Activated naive CD4-positive, alpha-beta T cell treated with anti-CD3 and anti-CD28 coated beads for 36 hours (primary cell): Measurements from ENCODE around the gene NEB. TPM values are rescaled to one million over a fixed set of nuclear protein-coding genes. Genes with fewer than 3 reads are reported as not detected.
"Not testable (repeated sequence)": the region's sequence is repeated elsewhere in the genome, so short reads cannot be mapped to it uniquely, and the experiment has no call there.

ENCODE experiments used
- CTCF ChIA-PET: fragments of 350-600 bp; sonication (Branson Sonifier 250); formaldehyde crosslinking; loops from one replicate; lab custom pipeline; 2021; ENCODE audit warnings: antibody characterized with exemption; lab: Charles Lee
- DNase-seq: peaks from one replicate; pipeline ENCODE4 v3.0.0-alpha.2; 2020
- H3K27ac Mint-ChIP-seq: one replicate; pipeline ENCODE4 v1.8.0; 2021; ENCODE audit warnings: mild to moderate bottlenecking, mixed read lengths
- H3K27me3 Mint-ChIP-seq: one replicate; pipeline ENCODE4 v1.8.0; 2021; ENCODE audit warnings: low read depth, mixed read lengths
- H3K36me3 Mint-ChIP-seq: one replicate; pipeline ENCODE4 v1.8.0; 2021; ENCODE audit warnings: low read depth, mixed read lengths
- H3K4me1 Mint-ChIP-seq: one replicate; pipeline ENCODE4 v1.8.0; 2021; ENCODE audit warnings: low read depth, mixed read lengths
- H3K4me3 Mint-ChIP-seq: one replicate; pipeline ENCODE4 v1.8.0; 2021; ENCODE audit warnings: mild to moderate bottlenecking, moderate library complexity, mixed read lengths
- H3K9me3 Mint-ChIP-seq: one replicate; pipeline ENCODE4 v1.8.0; 2021; ENCODE audit warnings: mixed read lengths
- intact Hi-C: fragments of 100-400 bp; cut with micrococcal nuclease; formaldehyde crosslinking; loops from one replicate; pipeline ENCODE4 v1.15.1; 2023
- total RNA-seq, 2 experiments: library from RNA; stranded (reverse); gene quantifications; one replicate each; pipeline ENCODE4 v1.2.3, GENCODE V29; 2021

Gene NEB
- total RNA-seq, 2 experiments from 2014 or later: 0.14 to 0.22 TPM

- no peaks in the 10 kb centered on the region for H3K36me3 Mint-ChIP-seq
- H3K4me3 Mint-ChIP-seq: no peak overlapping the region
- no peaks in the 10 kb centered on the region for H3K9me3 Mint-ChIP-seq
- no peak overlapping the region for H3K27ac Mint-ChIP-seq
- no peaks in the 10 kb centered on the region for H3K4me1 Mint-ChIP-seq
- intact Hi-C loops: no loop called here
- no peak for DNase-seq
- CTCF ChIA-PET: no interaction called here
- H3K27me3 Mint-ChIP-seq: no peaks in the 10 kb centered on the region
These were observed 17.6 kb downstream of the NEB start for GRCh38 chr2:151716721-151717120.

DNA sequence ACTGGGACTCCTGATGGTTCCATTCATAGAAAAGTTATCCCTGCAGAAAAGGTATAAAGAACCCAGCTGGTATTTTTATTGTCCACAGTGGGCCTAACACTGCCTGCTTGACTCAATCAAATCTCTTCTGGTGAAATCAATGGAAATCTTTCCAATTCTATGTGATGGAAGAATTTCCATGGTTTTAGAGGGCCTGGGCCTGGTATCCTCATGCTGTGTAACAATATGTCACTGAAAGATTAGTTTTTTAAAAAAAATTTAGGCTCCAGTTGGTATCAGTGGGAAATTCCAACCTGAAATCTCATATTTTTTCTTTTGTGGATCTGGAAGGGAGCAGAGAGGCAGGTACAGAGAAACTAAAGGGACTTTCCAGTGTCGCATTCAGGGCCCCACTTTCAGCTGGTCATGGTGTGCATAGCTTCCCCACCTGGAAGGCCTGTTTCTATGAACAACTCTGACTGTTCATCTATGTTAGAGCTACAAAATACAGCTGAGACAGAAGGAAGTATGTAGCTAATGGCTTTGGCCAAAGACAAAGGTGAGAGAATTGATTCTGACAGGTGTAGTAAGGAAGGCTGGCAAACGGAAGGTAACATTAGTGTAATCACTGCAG lies 20.9 kb downstream of the NEB start:
- CTCF ChIA-PET: interaction anchor here (0.5 kb wide), 1 partner anchor 104 kb away, joined by 3 read pairs; no protein-coding TSS in a partner anchor

DNA sequence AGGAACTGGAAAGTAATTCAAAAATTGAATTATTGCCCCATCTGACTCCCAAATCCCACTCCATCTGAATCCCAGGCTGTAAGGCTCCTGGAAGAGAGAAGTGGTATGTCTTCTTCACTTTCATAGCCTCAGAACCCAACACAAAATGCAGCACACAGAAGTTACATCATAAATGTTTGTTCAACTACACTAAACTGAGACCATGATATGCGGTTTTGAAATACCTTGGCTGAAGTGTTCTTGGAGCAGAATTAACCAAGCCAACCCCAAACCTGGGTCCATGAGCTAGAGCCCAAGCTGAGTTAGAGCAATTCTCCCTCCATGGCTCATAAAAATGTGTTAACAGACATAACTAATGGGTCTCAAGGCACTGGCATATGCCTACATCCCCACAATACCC lies 23.3 kb downstream of the NEB start:
- intact Hi-C loops: no loop called here
- no peaks in the 10 kb centered on the region for H3K27me3 Mint-ChIP-seq
- no peaks in the 10 kb centered on the region for H3K4me1 Mint-ChIP-seq
- no peaks in the 10 kb centered on the region for H3K9me3 Mint-ChIP-seq
- no peak for DNase-seq
- no peak overlapping the region for H3K4me3 Mint-ChIP-seq
- CTCF ChIA-PET: no interaction called here
- no peak overlapping the region for H3K27ac Mint-ChIP-seq
- no peaks in the 10 kb centered on the region for H3K36me3 Mint-ChIP-seq

More for the DNA sequence above, 20.9 kb downstream of the NEB start:
- intact Hi-C loops: no loop called here
- no peak for DNase-seq
- no peaks in the 10 kb centered on the region for H3K4me1 Mint-ChIP-seq
- no peaks in the 10 kb centered on the region for H3K36me3 Mint-ChIP-seq
- H3K4me3 Mint-ChIP-seq: no peak overlapping the region
- H3K27ac Mint-ChIP-seq: no peak overlapping the region
- no peaks in the 10 kb centered on the region for H3K9me3 Mint-ChIP-seq
- H3K27me3 Mint-ChIP-seq: no peaks in the 10 kb centered on the region

GRCh38 chr2:151708788-151709187 lies 25.5 kb downstream of the NEB start:
- intact Hi-C loops: no loop called here
- CTCF ChIA-PET: no interaction called here
- Mint-ChIP-seq H3K27me3 (no peaks in the 10 kb centered on the region), H3K27ac (no peak overlapping the region), H3K4me1 (no peaks in the 10 kb centered on the region), H3K9me3 (peaks cover 3% of the 10 kb centered on the region), H3K4me3 (no peak overlapping the region), H3K36me3 (no peaks in the 10 kb centered on the region)
- DNase-seq: no peak

GRCh38 chr2:151707857-151708256 lies 26.4 kb downstream of the NEB start:
- DNase-seq: no peak
- CTCF ChIA-PET: no interaction called here
- no peaks in the 10 kb centered on the region for H3K4me1 Mint-ChIP-seq

GRCh38 chr2:151704480-151704961 lies 29.8 kb downstream of the NEB start:
- CTCF ChIA-PET, H3K4me3 Mint-ChIP-seq, H3K27ac Mint-ChIP-seq, H3K4me1 Mint-ChIP-seq, DNase-seq, H3K27me3 Mint-ChIP-seq, H3K9me3 Mint-ChIP-seq, H3K36me3 Mint-ChIP-seq, intact Hi-C loops: not testable (repeated sequence)

More at GRCh38 chr2:151707857-151708256, 26.4 kb downstream of the NEB start:
- H3K4me3 Mint-ChIP-seq: no peak overlapping the region
- peaks cover 3% of the 10 kb centered on the region for H3K9me3 Mint-ChIP-seq
- no peak overlapping the region for H3K27ac Mint-ChIP-seq
- intact Hi-C loops: no loop called here
- no peaks in the 10 kb centered on the region for H3K36me3 Mint-ChIP-seq
- no peaks in the 10 kb centered on the region for H3K27me3 Mint-ChIP-seq

DNA sequence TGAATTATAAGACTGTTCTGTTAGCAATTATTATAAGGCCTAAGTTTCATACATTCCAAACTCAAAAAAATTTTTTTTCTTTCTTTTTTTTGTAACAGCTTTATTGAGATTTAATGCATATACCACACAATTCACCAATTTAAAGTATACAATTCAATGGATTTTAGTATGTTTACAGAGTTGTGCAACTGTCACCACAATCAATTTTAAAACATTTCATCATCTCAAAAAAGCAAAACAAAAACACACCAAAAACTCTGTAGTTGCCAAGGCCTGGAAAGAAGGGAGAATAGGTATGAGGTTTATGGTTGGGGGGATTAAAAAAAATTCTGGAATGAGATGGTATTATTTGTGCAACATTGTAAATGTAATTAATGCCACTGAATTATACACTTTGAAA lies 36.1 kb downstream of the NEB start:
- H3K4me1 Mint-ChIP-seq, H3K27me3 Mint-ChIP-seq, CTCF ChIA-PET, H3K27ac Mint-ChIP-seq, H3K36me3 Mint-ChIP-seq, intact Hi-C loops, H3K4me3 Mint-ChIP-seq, H3K9me3 Mint-ChIP-seq, DNase-seq: not testable (repeated sequence)

DNA sequence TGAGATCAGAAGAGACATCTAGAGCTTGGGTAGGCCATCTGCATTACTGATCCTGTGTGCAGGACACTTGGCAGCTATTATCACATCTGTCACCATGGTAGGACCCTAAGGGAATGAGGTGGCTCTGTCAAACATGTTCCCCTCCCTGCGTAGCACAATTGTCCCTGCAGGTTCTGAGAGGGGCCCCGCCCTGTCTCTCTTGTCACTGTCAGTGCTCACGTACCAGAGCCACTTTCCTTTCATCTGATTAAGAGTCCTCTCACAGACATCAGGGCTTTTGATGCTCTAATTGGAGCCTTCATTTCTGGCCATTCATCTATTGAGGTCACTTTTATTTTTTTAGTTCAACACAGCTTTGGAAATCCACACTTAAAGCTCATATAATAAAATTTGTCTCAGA lies 38.5 kb downstream of the NEB start:
- Mint-ChIP-seq H3K4me1 (no peaks in the 10 kb centered on the region), H3K9me3 (no peaks in the 10 kb centered on the region), H3K36me3 (no peaks in the 10 kb centered on the region), H3K27me3 (no peaks in the 10 kb centered on the region), H3K27ac (no peak overlapping the region), H3K4me3 (no peak overlapping the region)
- intact Hi-C loops: no loop called here
- CTCF ChIA-PET: no interaction called here
- DNase-seq: no peak

GRCh38 chr2:151691631-151692030 lies 42.6 kb downstream of the NEB start:
- H3K36me3 Mint-ChIP-seq: no peaks in the 10 kb centered on the region
- CTCF ChIA-PET: no interaction called here

DNA sequence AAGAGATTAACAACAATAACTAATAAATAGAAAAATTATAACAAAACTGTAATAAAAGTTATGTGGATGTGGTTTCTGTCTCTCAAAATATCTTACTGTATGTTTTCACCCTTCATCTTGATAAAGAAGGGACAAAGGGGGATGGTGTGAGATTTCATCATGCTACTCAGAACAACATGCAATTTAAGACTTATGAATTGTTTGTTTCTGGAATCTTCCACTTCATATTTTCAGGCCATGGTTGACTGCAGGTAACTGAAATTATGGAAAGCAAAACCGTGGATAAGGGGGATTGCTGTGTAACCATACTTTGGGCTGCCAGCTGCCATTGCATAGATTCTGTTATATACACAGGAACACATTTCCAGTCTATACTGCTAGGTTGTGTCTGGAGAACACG lies 45.6 kb downstream of the NEB start:
- no peaks in the 10 kb centered on the region for H3K4me1 Mint-ChIP-seq
- no peak for DNase-seq
- intact Hi-C loops: no loop called here
- no peaks in the 10 kb centered on the region for H3K36me3 Mint-ChIP-seq
- H3K9me3 Mint-ChIP-seq: no peaks in the 10 kb centered on the region
- CTCF ChIA-PET: interaction anchor here (0.6 kb wide), 1 partner anchor 633 kb away, joined by 3 read pairs; no protein-coding TSS in a partner anchor
- no peak overlapping the region for H3K4me3 Mint-ChIP-seq
- no peaks in the 10 kb centered on the region for H3K27me3 Mint-ChIP-seq
- no peak overlapping the region for H3K27ac Mint-ChIP-seq

More at GRCh38 chr2:151691631-151692030, 42.6 kb downstream of the NEB start:
- intact Hi-C loops: no loop called here
- H3K9me3 Mint-ChIP-seq: no peaks in the 10 kb centered on the region
- no peak overlapping the region for H3K27ac Mint-ChIP-seq
- DNase-seq: no peak
- no peaks in the 10 kb centered on the region for H3K27me3 Mint-ChIP-seq
- no peaks in the 10 kb centered on the region for H3K4me1 Mint-ChIP-seq
- H3K4me3 Mint-ChIP-seq: no peak overlapping the region

DNA sequence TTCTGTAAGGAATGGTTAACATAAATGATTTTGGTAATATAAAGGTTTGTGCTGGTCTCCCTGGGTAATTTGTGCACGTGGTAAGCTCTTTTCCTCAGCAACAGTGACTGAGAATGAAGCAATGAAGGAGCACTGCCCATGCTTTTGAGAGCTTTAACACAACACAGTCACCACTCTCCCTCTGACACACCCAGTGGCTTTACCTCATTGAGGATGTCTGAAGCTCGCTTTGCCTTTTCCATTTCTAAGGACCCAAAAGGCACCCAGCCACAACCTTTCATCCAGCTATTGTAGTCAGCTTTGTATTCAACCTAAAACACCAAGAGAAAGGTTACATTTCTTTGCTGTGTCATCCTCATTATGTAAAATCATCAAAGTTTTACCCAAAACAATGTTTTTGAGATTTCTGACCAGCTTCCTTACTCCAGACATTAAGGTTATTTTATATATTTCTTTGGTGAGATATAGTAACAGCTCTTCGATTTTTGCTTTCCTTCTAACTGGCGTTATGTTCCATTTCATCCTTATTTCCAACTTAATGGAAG lies 51.7 kb downstream of the NEB start:
- Mint-ChIP-seq H3K4me1 (no peaks in the 10 kb centered on the region), H3K27me3 (no peaks in the 10 kb centered on the region), H3K9me3 (no peaks in the 10 kb centered on the region), H3K4me3 (no peak overlapping the region), H3K27ac (no peak overlapping the region), H3K36me3 (no peaks in the 10 kb centered on the region)
- DNase-seq: no peak
- intact Hi-C loops: no loop called here
- CTCF ChIA-PET: no interaction called here

DNA sequence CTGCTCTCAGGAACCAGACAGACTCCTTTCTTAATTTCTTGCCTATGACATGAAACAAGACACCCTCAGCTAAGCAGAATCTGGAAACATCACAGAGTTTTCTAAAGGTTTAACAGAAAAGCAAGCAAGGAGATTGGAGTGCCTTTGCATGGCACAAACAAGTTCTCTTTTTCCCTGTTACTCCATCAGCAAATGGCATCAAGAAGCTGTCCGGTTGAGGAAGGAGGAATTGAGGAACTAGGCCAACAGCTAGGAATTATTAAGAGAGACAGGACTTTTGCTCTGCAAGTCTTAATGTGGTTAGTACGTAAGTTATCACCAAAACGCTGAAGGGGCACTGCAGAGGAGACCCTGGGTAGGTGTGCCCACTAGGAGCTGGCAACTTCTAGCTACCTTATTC lies 53.2 kb downstream of the NEB start:
- intact Hi-C loops: no loop called here
- H3K9me3 Mint-ChIP-seq: no peaks in the 10 kb centered on the region
- no peaks in the 10 kb centered on the region for H3K27me3 Mint-ChIP-seq
- H3K4me1 Mint-ChIP-seq: no peaks in the 10 kb centered on the region
- H3K36me3 Mint-ChIP-seq: no peaks in the 10 kb centered on the region
- H3K27ac Mint-ChIP-seq: no peak overlapping the region
- CTCF ChIA-PET: no interaction called here
- no peak for DNase-seq
- H3K4me3 Mint-ChIP-seq: no peak overlapping the region

GRCh38 chr2:151679994-151680393 lies 54.3 kb downstream of the NEB start:
- CTCF ChIA-PET: no interaction called here
- DNase-seq: no peak
- Mint-ChIP-seq H3K9me3 (no peaks in the 10 kb centered on the region), H3K4me1 (no peaks in the 10 kb centered on the region), H3K36me3 (no peaks in the 10 kb centered on the region), H3K27me3 (no peaks in the 10 kb centered on the region), H3K27ac (no peak overlapping the region), H3K4me3 (no peak overlapping the region)
- intact Hi-C loops: no loop called here
